ENCODE results near the gene VTI1A.

Gene VTI1A

DNA sequence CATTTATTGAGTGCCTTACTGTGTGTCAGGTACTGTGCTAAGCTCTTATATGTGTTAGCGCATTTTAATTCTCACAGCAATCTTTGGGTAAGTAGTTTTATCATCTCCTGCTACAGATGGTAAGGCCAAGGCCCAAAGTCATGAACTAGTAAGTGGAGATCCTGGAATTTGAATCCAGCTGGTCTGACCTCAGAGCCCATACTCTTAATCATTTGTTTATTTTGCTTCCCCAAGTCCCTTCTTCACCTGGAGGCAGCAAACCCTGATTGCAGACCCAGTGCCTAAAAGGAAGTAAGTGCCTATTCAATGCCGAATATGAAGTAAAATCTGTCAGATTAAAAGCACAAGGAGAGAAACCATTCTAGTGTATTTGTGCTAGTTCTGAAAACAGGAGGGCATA lies 320.1 kb downstream of the VTI1A start:
- DNase-seq, result no peak

DNA sequence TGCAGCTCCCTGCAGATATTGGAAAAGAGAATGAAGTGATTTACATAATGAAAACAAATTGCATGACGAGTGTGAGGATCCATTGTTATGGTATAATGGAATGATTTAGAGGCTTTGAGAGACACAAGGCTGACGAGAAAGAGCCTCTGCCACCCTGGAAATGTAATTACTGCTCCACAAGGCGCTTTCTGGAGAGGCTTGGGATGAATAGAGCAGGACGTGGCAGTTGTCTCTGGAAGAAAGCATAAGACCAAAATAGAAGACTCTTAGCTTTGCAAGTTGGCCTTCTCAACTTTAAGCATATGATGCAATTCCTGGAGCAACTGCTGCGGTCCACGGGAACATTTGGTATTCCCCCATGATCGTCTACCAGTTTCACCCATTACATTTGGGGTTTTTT lies 321.1 kb downstream of the VTI1A start:
- no peak for DNase-seq

DNA sequence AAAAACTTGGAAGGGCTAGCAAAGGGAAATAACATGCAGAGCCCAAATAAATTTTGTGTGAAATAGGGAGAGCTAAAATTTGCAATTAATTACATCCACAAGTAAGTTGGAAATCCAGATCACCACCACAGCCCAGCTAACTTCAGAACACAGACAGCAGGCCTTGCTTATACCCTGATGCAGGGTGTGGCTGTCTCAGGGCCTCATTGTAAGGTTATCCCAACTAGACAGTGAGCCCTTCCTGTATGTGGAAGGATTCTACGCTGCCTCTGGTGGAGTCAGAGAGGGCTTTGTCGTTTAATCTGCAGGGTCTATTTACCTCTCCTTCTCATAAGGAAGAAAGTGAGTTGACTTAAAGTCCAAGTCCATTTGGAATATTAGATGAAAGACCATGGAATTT lies 322.1 kb downstream of the VTI1A start:
- no peak for DNase-seq

DNA sequence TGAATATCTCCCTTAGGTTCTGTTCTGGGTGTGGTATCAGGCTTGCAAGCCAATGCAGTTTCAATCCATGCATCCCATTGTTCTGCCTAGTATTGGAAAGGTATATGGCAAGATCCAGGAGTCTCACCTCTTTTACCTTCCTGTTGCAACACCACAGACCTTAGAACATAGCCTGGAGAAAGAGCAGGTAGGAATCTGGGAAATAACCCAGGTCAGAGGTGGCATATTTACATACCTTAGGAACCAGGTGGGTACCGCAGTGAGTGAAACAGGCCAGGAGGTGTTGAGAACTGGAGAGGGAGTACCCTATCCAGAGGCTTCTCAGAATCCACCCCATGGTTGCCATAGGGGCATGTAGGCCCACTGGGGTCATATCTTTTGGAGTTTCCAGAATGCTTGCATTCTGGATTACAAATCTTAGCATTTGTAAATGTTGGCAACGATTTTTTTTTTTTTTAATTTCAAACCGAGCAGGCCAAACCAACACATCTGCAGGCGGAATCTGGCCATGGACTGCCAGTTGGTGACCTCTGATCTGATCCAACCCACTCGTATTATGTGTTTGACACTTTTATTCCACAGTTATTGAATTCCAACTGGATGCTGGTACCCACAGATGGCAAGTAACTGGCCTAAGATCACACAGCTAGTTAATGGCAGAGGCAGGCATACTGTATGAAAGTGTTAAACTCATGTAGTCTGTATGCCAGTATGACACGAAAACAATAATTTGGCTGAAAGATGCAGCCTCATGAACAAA lies 322.8 kb downstream of the VTI1A start:
- no peak for DNase-seq

DNA sequence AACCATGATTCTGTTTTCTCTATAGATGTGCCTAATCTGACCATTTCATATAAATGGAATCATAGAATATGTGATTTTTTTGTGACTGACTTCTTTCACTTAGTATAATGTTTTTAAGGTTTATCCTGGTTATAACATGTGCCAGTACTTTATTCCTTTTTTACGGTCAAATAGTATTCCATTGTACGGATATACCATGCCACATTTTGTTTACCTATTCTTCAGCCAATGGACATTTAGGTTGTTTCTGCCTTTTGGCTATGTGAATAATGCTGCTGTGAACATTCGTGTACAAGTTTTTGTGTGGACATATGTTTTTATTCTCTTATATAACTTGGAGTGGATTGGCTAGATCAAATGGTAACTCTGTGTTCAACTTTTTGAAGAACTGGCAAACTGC lies 324.7 kb downstream of the VTI1A start:
- DNase-seq, result no peak

DNA sequence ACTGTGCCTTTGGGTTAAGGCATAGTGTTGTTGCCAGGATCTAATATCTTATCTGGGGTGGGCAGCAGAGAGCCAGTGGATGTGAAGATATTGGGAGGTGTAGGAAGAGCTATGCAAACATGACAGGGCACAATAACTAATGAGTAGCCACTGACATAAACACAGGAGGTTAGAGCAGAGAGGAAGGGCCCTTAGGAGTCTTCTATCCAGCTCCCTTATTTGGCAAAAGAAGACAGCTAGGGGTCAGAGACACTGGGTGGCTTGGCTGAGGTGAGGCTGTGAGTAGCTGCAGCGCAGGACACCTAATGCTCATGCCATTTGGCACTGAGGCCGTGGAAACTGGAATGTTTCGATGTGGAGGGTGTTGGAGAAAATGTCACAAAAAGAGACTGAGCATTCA lies 326.8 kb downstream of the VTI1A start:
- DNase-seq, result no peak

GRCh38 chr10:112774210-112774609 lies 327.2 kb downstream of the VTI1A start:
- DNase-seq, result no peak

DNA sequence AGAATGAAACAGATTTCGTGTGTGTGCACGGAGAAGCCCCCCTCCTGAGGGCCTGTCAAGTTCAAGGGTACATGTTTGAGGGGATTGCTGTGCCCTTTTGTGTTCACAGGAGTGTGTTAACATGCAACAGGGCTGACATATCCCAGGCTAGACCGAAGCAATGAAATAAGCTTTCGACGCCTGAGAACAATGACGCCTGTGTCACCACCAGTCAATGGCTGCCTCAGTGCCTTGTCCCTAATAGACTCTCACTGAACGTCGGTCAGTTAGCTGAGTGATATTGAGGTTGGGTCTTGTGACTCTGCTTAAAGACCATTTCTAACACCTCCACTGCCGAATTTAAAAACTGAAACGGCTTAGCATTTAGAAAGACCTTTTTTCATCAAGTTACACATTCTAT lies 327.8 kb downstream of the VTI1A start:
- DNase-seq, result no peak

GRCh38 chr10:112775381-112775780 lies 328.4 kb downstream of the VTI1A start:
- DNase-seq, result no peak

- no peak for DNase-seq
These were observed 329.1 kb downstream of the VTI1A start for GRCh38 chr10:112775892-112776674.

GRCh38 chr10:112778579-112778978 lies 331.6 kb downstream of the VTI1A start:
- no peak for DNase-seq

DNA sequence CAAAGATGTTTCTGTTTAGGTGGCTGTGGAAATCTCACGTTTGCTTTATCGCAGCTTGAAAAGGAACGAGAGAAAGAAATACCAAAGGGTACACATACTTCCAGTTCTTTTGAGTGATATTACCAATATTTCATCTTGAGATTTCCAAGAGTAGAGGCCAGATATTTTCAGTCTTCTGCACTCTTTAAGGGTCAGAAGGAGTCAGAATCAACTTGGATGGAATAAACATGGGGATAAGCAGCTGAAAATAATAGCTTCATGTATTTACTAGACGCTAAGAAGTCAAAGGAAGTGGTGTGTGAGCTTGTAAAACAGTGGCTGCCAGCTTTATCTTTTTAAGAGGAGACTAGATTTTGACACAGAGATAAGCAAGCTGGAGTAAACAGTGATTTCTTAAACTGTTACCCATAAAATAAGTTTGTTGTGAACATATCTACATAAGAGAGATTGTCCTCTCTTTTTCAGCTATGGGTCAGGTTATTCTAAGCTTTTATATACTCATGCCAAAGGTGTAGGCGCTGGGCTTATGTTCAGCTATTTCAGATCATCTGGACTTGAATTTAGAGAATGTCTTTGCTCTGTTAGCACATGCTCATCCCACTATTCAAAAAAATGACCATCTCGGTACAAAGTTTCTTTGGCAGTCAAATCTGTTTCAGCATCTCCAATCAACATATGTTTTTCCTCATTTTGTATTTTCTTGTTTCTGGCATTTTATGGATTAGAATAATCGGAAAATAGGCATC lies 332.2 kb downstream of the VTI1A start:
- no peak for DNase-seq

GRCh38 chr10:112782200-112782907 lies 335.3 kb downstream of the VTI1A start:
- DNase-seq, result no peak

DNA sequence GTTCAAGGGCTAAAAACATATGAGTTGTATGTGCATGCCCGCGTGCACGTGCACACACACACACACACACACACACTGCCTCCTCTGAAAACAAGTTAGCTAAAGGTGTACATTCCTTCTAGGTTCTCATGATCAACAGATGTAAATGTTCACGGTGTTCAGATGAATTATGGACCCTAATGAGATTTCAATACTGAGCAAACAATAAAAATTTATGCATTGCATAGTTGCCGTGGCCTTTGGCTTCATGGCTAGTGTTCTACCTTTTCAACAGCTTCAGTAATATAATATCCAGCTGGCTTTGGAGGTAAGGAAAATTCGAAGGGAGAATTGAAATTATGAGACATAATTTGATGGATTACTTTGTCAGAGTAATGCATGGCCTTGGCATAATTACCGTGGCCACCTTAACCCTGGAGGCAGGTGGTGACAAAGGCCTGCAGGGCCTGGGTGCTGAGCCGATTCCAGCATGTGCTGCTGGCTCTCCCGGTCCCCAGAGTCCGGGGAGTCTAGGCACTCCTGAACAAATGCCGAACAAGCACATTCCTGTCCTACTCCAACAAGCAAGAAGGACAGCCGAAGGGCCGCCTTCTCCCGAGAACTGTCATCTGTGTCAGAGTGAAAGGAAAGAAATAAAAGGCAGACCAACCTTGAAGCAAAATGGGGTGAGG lies 336.5 kb downstream of the VTI1A start:
- DNase-seq, result no peak

- no peak for DNase-seq
These were observed 337.0 kb downstream of the VTI1A start for GRCh38 chr10:112784022-112784461.

DNA sequence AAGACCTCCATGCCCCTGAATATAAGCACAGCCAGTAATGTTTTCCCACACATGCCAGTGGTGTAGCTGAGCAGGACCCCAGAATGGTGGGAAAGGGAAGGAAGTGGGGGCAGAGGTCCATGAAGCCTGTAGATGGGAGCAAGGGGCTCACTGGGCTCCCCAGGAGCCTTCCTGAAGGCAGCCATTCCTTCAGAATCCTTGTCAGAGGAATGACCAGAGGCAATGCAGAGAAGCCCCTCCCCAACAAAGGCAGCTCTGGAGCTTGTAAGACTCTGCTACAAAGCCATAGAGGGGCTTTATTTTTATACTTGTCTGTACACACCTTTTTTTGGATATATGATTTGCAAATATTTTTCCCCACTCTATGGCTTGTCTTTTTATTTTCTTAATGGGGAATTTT lies 338.1 kb downstream of the VTI1A start:
- DNase-seq, result no peak

DNA sequence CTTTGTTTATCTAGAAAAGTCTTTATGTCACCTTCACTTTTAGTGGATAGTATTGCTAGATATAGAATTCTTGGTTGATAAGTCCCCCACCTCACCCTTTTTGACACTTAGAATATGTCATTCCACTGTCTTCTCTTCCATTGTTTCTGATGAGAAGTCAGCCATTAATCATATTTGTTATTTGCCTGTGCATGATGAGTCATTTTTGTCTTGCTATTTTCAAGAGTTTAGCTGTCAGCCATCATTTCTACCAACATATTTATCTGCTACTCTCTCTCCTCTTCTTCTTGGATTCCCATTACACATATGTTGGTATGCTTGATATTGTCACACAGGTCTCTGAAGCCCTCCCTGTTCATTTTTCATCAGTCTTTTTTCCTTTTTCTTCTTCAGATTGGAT lies 342.2 kb downstream of the VTI1A start:
- no peak for DNase-seq

DNA sequence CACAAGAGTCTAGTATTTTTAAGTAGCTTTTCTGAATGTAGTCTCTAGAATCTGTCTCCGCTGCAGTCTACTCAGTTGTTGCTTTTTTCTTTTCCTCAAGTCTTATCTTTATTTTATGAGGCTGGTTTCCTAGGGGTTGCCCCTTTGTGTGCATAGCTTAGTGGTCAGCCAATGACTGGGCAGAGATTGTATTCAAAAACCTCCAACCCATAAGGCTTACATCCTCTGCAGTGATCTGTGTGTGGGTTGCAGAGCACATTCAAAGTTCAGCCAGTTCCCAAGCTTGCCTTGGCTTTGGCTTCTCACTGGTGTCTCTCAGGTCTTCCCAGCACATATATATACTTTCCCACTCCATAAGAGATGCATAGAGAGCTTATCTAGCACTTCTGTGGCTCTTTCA lies 343.0 kb downstream of the VTI1A start:
- no peak for DNase-seq

- no peak for DNase-seq
These were observed 343.9 kb downstream of the VTI1A start for GRCh38 chr10:112790921-112791320.

GRCh38 chr10:112791447-112791846 lies 344.4 kb downstream of the VTI1A start:
- no peak for DNase-seq

DNA sequence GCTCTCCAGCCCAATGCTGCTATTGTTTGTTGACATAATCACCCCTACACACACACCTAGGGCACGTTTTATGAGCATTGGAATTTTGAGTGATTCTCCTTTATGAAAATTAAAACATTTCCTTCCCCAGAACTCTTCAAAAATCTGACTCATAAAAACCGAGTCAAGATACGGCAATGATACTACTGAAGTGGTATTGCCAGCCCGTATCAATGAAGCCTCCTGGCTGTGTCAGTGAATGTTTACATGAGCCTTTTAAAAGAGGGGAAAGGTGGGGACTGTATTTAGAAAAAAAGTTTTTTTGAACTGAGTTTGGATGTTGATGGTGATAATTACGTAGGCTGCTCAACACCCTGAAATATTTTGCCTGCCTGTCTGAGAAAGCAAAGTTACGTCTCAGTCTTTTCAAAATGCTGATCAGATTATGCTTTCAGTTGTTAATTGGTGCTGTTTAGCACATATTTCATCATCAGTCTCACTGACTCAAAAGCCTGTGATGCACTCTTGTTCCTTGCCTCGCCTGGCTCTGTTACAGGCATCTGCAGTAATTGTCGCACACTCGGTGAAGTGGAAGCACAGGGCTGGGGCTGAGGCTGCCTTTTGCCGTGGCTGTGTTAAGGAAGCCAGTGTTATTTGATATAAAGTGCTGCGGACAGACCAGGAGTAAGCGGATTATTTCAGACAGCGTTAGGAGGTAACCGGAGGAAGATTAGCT lies 345.6 kb downstream of the VTI1A start:
- no peak for DNase-seq

All from activated CD4-positive, alpha-beta T cell treated with anti-CD3 and anti-CD28 coated beads, Interleukin-2, amount 50 U/mL, for 16 hours (primary cell).